HG02840 (cell line): Measurements from ENCODE around the gene PRKN.

Experiments
- ATAC-seq: cut with Tn5 transposase; IDR thresholded peaks from one replicate; pipeline ENCODE4 v1.9.1; 2021; ENCODE audit warnings: mild to moderate bottlenecking, moderate library complexity, moderate number of reproducible peaks; ENCODE audit not compliant: unreplicated experiment, low FRiP score

The PRKN gene

GRCh38 chr6:161434350-161434749, 1293.2 kb downstream of the PRKN start:
- ATAC-seq: no peak

DNA sequence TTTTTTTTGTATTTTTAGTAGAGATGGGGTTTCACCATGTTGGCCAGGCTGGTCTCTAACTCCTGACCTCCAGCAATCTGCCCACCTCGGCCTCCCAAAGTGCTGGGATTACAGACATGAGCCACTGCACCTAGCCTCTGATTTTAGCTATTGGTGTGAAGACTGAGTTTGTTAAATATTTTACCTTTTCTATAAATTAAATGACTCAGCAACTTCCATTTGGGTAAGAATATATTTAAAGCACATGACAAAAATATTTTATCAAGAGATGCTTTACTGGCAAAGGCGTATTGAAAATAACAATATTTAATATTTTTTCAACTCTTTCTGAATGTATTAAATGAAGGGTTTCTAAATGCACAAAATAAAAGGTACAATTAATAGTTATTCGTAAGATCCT, 1295.0 kb downstream of the PRKN start:
- no peak for ATAC-seq

DNA sequence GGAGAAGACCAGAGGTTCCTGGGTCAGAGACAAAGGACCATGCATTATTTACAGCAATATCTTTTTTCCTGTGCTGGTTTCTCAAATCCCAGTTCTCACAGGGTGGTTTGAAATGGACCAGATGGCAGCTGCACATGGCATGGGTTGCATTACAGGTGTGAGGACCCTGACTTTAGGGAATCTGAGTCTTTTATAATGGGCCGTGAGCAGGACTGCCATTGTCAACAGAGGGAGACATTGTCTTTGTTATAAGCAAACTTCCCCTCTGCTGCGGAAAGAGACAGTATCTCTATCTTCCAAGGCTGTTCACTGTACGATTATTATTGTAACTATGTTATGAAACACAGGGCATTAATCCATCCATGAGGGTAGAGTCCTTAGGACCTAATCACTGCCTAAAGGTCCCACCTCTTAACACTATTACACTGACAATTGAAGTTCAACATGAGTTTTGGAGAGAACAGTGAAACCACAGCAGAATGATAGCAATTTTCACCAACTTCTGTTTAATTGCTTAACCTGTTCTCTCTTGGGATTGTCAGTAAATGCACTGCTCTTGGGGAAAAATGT, 1297.6 kb downstream of the PRKN start:
- ATAC-seq: no peak

GRCh38 chr6:161424421-161424820, 1303.1 kb downstream of the PRKN start:
- no peak for ATAC-seq

DNA sequence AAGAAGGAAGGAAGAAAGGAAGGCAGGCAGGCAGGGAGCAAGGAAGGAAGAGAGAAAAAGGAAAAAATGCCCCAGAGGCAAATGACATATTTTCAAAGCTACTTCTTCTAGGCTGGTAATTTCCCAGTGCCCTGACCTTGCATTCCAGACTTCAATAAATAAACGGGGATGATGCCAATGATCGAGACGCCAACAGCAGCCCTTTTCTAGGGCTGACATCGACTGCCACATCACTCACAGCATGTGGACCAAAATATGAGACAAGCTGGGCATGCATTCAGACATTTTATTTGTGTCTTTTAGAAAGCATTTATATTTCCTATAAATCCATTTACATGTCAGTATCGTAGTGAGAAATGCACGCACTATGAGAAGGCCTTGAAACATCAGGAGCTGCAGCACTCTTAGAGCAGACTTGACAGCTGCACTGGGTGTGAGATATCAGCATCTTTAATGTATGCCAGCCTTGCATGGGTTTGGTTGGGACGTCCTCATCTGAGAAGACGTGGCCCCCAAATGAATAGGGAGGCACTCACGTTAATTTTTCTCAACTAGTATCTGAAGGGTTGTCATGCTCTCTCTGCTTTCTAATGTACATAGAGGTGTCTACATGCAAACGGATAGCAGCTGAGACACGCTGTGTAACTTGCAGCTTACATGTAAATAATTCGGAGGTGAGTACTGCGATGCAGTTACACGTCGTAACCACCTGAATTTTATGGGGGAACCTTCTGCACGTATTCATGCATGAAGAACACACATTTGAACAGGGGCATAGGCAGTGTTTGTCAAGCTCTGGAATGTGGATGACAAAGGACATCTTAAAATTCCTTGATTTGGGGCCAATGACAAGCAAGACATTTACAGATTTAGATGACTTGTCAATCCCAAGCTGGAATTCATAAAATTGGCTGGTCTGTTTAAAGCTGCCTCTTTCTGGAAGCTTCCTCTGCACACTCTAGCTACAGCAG, 1304.6 kb downstream of the PRKN start:
- ATAC-seq: no peak

GRCh38 chr6:161418463-161418945, 1309.1 kb downstream of the PRKN start:
- no peak for ATAC-seq

GRCh38 chr6:161417717-161418462, 1309.7 kb downstream of the PRKN start:
- no peak for ATAC-seq

DNA sequence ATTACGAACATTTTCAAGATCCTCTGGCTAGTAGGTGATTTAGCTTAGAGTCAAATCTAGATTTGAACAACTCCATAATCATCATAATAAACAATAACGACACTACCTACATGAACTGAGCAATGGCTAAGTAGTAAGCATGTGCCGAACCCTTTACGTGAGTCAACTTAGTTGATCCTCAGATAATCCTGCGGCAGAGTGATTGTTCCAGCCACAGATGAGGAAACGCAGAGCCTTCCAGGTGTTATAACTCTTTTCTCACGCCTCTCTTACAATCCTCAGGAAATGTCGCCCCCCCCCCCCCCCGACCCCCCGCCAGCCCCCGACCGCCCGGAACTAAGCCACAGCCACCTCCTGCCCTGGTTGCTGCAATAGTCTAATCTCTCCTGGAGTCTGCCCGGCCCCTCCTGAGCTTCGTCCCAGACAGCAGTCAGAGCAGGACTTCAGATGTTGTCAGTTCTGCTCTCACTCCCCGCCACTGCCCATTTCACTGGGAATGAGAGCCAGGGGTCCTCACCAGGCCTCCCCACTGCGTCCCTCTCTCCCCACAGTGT, 1312.2 kb downstream of the PRKN start:
- ATAC-seq: no peak

GRCh38 chr6:161414707-161415106, 1312.9 kb downstream of the PRKN start:
- ATAC-seq: no peak

- ATAC-seq: no peak
Measured at GRCh38 chr6:161414180-161414579, 1313.4 kb downstream of the PRKN start.

GRCh38 chr6:161413355-161413771, 1314.2 kb downstream of the PRKN start:
- ATAC-seq: no peak

DNA sequence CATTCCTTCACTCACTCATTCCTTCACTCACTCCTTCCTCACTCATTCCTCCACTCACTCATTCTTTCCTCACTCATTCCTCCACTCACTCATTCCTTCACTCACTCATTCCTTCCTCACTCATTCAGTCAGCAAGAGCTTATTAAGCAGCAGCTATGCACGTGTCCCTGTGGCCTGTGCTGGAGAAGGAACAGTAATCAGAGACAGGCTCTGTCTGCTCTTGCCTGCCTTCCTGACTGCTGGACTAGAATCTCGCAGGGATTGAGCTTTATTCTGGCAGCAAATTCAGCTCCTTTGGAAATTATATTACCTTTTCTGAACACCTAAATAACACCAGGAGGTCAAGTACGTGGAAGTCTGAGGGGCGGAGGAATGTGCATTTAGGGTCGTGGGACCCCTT, 1314.8 kb downstream of the PRKN start:
- no peak for ATAC-seq

- no peak for ATAC-seq
Measured at GRCh38 chr6:161411265-161411944, 1316.2 kb downstream of the PRKN start.

- ATAC-seq: no peak
Measured at GRCh38 chr6:161410736-161411135, 1316.8 kb downstream of the PRKN start.

DNA sequence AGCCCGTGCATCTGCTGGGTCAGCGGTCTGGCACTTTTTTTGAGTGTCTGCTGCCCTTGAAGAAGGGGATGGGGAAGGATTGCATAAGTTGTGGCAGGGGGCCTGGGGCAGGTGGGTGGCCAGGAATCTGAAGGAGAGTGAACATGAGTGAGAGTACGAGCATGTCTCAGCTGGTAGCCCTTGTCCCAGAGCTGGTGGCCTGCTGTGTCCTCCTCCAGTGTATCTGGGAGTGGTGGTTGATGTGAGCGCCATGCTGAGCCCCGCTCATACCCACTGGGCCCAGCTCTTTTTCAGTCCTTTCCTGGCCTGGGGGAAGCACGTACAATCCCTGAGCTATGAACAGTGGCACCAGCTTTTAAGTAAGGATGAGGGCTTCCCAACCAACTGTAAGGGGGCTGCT, 1317.5 kb downstream of the PRKN start:
- ATAC-seq: no peak

- ATAC-seq: no peak
Measured at GRCh38 chr6:161409353-161409752, 1318.2 kb downstream of the PRKN start.

DNA sequence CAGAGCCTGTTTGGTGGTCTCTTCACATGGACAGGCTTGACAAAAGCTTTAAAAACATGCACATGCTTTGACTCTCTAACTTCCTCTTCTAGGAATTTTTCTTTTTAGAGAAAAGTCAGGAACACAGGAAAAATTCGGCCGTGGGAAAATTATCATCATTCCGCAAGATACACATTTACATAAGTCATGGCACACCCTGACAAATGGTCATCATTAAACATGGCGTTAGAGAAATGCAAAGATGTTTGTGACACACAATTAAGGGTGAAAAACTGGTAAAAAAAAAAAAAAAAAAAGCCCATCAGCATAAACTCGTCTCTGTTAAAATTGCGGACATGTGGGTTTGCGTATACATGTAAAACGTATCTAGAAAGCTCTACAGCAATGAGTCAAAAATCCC, 1319.5 kb downstream of the PRKN start:
- ATAC-seq: no peak

DNA sequence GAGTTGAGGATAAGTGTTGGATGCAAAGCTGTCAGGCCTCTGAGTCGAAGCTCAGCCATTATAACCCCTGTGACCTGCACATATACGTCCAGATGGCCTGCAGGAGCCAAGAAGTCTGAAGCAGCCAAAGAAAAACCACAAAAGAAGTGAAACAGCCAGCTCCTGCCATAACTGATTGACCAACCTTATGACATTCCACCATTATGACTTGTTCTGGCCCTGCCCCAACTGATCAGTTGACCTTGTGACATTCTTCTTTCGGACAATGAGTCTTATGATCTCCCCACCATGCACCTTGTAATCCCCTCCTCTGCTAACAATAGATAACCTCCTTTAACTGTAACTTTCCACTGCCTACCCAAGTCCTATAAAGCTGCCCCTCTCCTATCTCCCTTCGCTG, 1320.0 kb downstream of the PRKN start:
- no peak for ATAC-seq

- no peak for ATAC-seq
Measured at GRCh38 chr6:161407115-161407514, 1320.5 kb downstream of the PRKN start.

GRCh38 chr6:161406646-161407045, 1320.9 kb downstream of the PRKN start:
- ATAC-seq: no peak
